HG03280 (cell line): Measurements from ENCODE around the gene GCK.
"Not testable (repeated sequence)": the region's sequence is repeated elsewhere in the genome, so short reads cannot be mapped to it uniquely, and the experiment has no call there.

Experiments
- ATAC-seq: cut with Tn5 transposase; IDR thresholded peaks from one replicate; pipeline ENCODE4 v1.9.1; 2021; ENCODE audit warnings: mild to moderate bottlenecking, moderate library complexity; ENCODE audit not compliant: unreplicated experiment

Gene GCK

GRCh38 chr7:44145479-44145968 lies 43.7 kb downstream of the GCK start:
- no peak for ATAC-seq

GRCh38 chr7:44144968-44145478 lies 44.2 kb downstream of the GCK start:
- no peak for ATAC-seq

- no peak for ATAC-seq
Measured at GRCh38 chr7:44144426-44144967, 44.7 kb downstream of the GCK start.

GRCh38 chr7:44143646-44144250 lies 45.5 kb downstream of the GCK start:
- no peak for ATAC-seq

- no peak for ATAC-seq
Measured at GRCh38 chr7:44142028-44142427, 47.2 kb downstream of the GCK start.

GRCh38 chr7:44141221-44141850 lies 47.9 kb downstream of the GCK start, which contains the start of gene MYL7:
Gene MYL7, minus strand, starts transcription at chr7:44141332. Its CDS starts 27 bp downstream, at chr7:44141305.
- ATAC-seq, result no peak

- ATAC-seq, result no peak
Measured at GRCh38 chr7:44140341-44140740, 48.9 kb downstream of the GCK start.

- no peak for ATAC-seq
Measured at GRCh38 chr7:44139311-44140010, 49.8 kb downstream of the GCK start.

GRCh38 chr7:44138698-44139097 lies 50.5 kb downstream of the GCK start:
- ATAC-seq, result no peak

- no peak for ATAC-seq
Measured at GRCh38 chr7:44136731-44137130, 52.5 kb downstream of the GCK start.

GRCh38 chr7:44134943-44135628 lies 54.2 kb downstream of the GCK start:
- no peak for ATAC-seq

GRCh38 chr7:44133295-44133694 lies 55.9 kb downstream of the GCK start:
- ATAC-seq, result no peak

- no peak for ATAC-seq
Measured at GRCh38 chr7:44132039-44132438, 57.2 kb downstream of the GCK start.

GRCh38 chr7:44131173-44132029 lies 57.8 kb downstream of the GCK start:
- ATAC-seq, result no peak

GRCh38 chr7:44128721-44129582 lies 60.3 kb downstream of the GCK start:
- no peak for ATAC-seq

GRCh38 chr7:44127161-44127560 lies 62.1 kb downstream of the GCK start:
- ATAC-seq, result no peak

GRCh38 chr7:44126574-44126973 lies 62.7 kb downstream of the GCK start:
- ATAC-seq, result not testable (repeated sequence)

- ATAC-seq, result no peak
Measured at GRCh38 chr7:44124822-44125202, 64.4 kb downstream of the GCK start.
